H9 (cell line): ENCODE data around the gene PROX1. TPM values are rescaled to one million over a fixed set of nuclear protein-coding genes. Genes with fewer than 3 reads are reported as not detected.

Experiments
- DNase-seq: peaks from one replicate; pipeline ENCODE4 v3.0.0-alpha.2; 2017
- H2AFZ ChIP-seq: one replicate; pipeline ENCODE4 v1.6.1; 2013; ENCODE audit warnings: mild to moderate bottlenecking, low read length, control low read depth, moderate library complexity
- H2AK5ac ChIP-seq: 2 replicates; pipeline ENCODE4 v1.6.1; 2013; ENCODE audit warnings: low read length, control low read depth, mixed read lengths; ENCODE audit not compliant: insufficient read length
- H2BK120ac ChIP-seq: one replicate; pipeline ENCODE4 v1.6.1; 2013; ENCODE audit warnings: low read depth, mild to moderate bottlenecking, low read length, control low read depth, inconsistent platforms; ENCODE audit not compliant: poor library complexity, severe bottlenecking
- H2BK12ac ChIP-seq: 2 replicates; pipeline ENCODE4 v1.6.1; 2013; ENCODE audit warnings: low read length, control low read depth, mixed read lengths, low read depth; ENCODE audit not compliant: insufficient read length
- H2BK15ac ChIP-seq: 2 replicates; pipeline ENCODE4 v1.6.1; 2013; ENCODE audit warnings: low read depth, low read length, control low read depth
- H2BK20ac ChIP-seq: one replicate; pipeline ENCODE4 v1.6.1; 2013; ENCODE audit warnings: low read depth, mild to moderate bottlenecking, low read length, control low read depth, inconsistent platforms; ENCODE audit not compliant: poor library complexity, severe bottlenecking
- H2BK5ac ChIP-seq: 2 replicates; pipeline ENCODE4 v1.6.1; 2013; ENCODE audit warnings: low read length, control low read depth, mixed read lengths; ENCODE audit not compliant: insufficient read length
- H3K14ac ChIP-seq: 2 replicates; pipeline ENCODE4 v1.6.1; 2013; ENCODE audit warnings: low read length, control low read depth; ENCODE audit not compliant: insufficient read depth
- H3K18ac ChIP-seq: 2 replicates; pipeline ENCODE4 v1.6.1; 2013; ENCODE audit warnings: low read depth, mild to moderate bottlenecking, mixed read lengths, low read length, control low read depth; ENCODE audit not compliant: insufficient read length
- H3K23ac ChIP-seq: 2 replicates; pipeline ENCODE4 v1.6.1; 2013; ENCODE audit warnings: low read length, control low read depth, mixed read lengths, low read depth; ENCODE audit not compliant: insufficient read length
- H3K23me2 ChIP-seq: 2 replicates; pipeline ENCODE4 v1.6.1; 2013; ENCODE audit warnings: low read depth, mild to moderate bottlenecking, mixed read lengths, low read length, control low read depth; ENCODE audit not compliant: insufficient read length, poor library complexity, severe bottlenecking
- H3K27ac ChIP-seq: 2 replicates; pipeline ENCODE4 v1.5.1; 2013; ENCODE audit warnings: low read length, control low read depth, mixed read lengths, low read depth; ENCODE audit not compliant: insufficient read length
- H3K27me3 ChIP-seq: 2 replicates; pipeline ENCODE4 v1.6.1; 2013; ENCODE audit warnings: low read length, control low read depth, inconsistent platforms; ENCODE audit not compliant: insufficient read depth
- H3K4ac ChIP-seq: 2 replicates; pipeline ENCODE4 v1.6.1; 2013; ENCODE audit warnings: low read depth, mild to moderate bottlenecking, control low read depth, inconsistent platforms, low read length, moderate library complexity
- H3K4me1 ChIP-seq: 2 replicates; pipeline ENCODE4 v1.6.1; 2013; ENCODE audit warnings: low read length, control low read depth, inconsistent platforms; ENCODE audit not compliant: insufficient read depth
- H3K4me2 ChIP-seq: 2 replicates; pipeline ENCODE4 v1.6.1; 2013; ENCODE audit warnings: low read length, control low read depth, mixed read lengths; ENCODE audit not compliant: insufficient read length, insufficient read depth
- H3K56ac ChIP-seq: 2 replicates; pipeline ENCODE4 v1.6.1; 2013; ENCODE audit warnings: low read depth, mild to moderate bottlenecking, mixed read lengths, low read length, control low read depth; ENCODE audit not compliant: insufficient read length
- H3K79me1 ChIP-seq: 2 replicates; pipeline ENCODE4 v1.6.1; 2013; ENCODE audit warnings: low read depth, mild to moderate bottlenecking, moderate library complexity, low read length, control low read depth, inconsistent platforms; ENCODE audit not compliant: insufficient read depth, poor library complexity, severe bottlenecking
- H3K79me2 ChIP-seq: 2 replicates; pipeline ENCODE4 v1.6.1; 2013; ENCODE audit warnings: low read length, control low read depth, inconsistent platforms; ENCODE audit not compliant: insufficient read depth
- H3K9ac ChIP-seq: 2 replicates; pipeline ENCODE4 v1.6.1; 2013; ENCODE audit warnings: low read length, control low read depth, mixed read lengths; ENCODE audit not compliant: insufficient read length; ENCODE audit errors: extremely low read depth
- H3K9me3 ChIP-seq: one replicate; pipeline ENCODE4 v1.6.1; 2013; ENCODE audit warnings: low read depth, low read length, inconsistent platforms; ENCODE audit not compliant: control insufficient read depth
- H3T11ph ChIP-seq: one replicate; pipeline ENCODE4 v1.6.1; 2013; ENCODE audit warnings: mild to moderate bottlenecking, low read length, control low read depth, inconsistent platforms
- H4K20me1 ChIP-seq: one replicate; pipeline ENCODE4 v1.6.1; 2013; ENCODE audit not compliant: control insufficient read depth, insufficient read length, insufficient read depth
- H4K5ac ChIP-seq: 2 replicates; pipeline ENCODE4 v1.6.1; 2013; ENCODE audit warnings: low read depth, mild to moderate bottlenecking, mixed read lengths, low read length, control low read depth; ENCODE audit not compliant: insufficient read length
- H4K8ac ChIP-seq: replicated peaks from 2 replicates; pipeline ENCODE4 v1.6.1; 2013; ENCODE audit warnings: low read length, control low read depth, mixed read lengths, low read depth; ENCODE audit not compliant: insufficient read length
- H4K91ac ChIP-seq: 2 replicates; pipeline ENCODE4 v1.6.1; 2013; ENCODE audit warnings: low read depth, mild to moderate bottlenecking, moderate library complexity, mixed read lengths, low read length, control low read depth; ENCODE audit not compliant: insufficient read length
- H3K27ac Mint-ChIP-seq, 3 experiments: 2 replicates in 2 of 3; 3 replicates in 1 of 3; pipeline ENCODE4 v1.8.0; 2020 to 2021; ENCODE audit warnings: mixed read lengths in 3 of 3, mild to moderate bottlenecking in 1 of 3, moderate library complexity in 1 of 3
- H3K27me3 Mint-ChIP-seq: 2 replicates; pipeline ENCODE4 v1.8.0; 2021; ENCODE audit warnings: low read depth, mild to moderate bottlenecking, moderate library complexity, mixed read lengths
- H3K36me3 Mint-ChIP-seq, 3 experiments: 2 replicates in 2 of 3; 3 replicates in 1 of 3; pipeline ENCODE4 v1.8.0; 2020 to 2021; ENCODE audit warnings: low read depth in 3 of 3, mixed read lengths in 3 of 3; ENCODE audit not compliant: insufficient read depth in 1 of 3
- H3K4me1 Mint-ChIP-seq, 2 experiments: 2 replicates each; pipeline ENCODE4 v1.8.0; 2020; ENCODE audit warnings: mixed read lengths in 2 of 2
- H3K4me3 Mint-ChIP-seq, 2 experiments: 2 replicates in 1 of 2; 3 replicates in 1 of 2; pipeline ENCODE4 v1.8.0; 2020 to 2021; ENCODE audit warnings: mild to moderate bottlenecking in 2 of 2, mixed read lengths in 2 of 2, moderate library complexity in 1 of 2
- H3K9me3 Mint-ChIP-seq, 2 experiments: 2 replicates in 1 of 2; 3 replicates in 1 of 2; pipeline ENCODE4 v1.8.0; 2020; ENCODE audit warnings: mild to moderate bottlenecking in 2 of 2, mixed read lengths in 2 of 2, moderate library complexity in 1 of 2
- WGBS: extraction: QIAGEN DNeasy Blood & Tissue Kit; methylation state at CpG from one replicate; pipeline ENCODE4 v1.1.7; 2013; ENCODE audit warnings: missing lambda C conversion rate, low lambda C conversion rate, mixed read lengths; ENCODE audit not compliant: insufficient read length; ENCODE audit errors: extremely low coverage; 5-methylcytosine and 5-hydroxymethylcytosine counted together
- total RNA-seq: library from RNA; stranded (reverse); gene quantifications from 2 replicates; pipeline ENCODE4 v1.2.1, GENCODE V29; 2021
- TF ChIP-seq, protein P1 (sequence below): fragments of 200-600 bp; sonication (generic); conservative IDR thresholded peaks from 3 replicates; pipeline ENCODE4 v1.8.0; 2021; ENCODE audit warnings: antibody characterized with exemption, mild to moderate bottlenecking

Gene PROX1
- total RNA-seq, 1 experiment from 2014 or later, result 0.72 TPM

DNA sequence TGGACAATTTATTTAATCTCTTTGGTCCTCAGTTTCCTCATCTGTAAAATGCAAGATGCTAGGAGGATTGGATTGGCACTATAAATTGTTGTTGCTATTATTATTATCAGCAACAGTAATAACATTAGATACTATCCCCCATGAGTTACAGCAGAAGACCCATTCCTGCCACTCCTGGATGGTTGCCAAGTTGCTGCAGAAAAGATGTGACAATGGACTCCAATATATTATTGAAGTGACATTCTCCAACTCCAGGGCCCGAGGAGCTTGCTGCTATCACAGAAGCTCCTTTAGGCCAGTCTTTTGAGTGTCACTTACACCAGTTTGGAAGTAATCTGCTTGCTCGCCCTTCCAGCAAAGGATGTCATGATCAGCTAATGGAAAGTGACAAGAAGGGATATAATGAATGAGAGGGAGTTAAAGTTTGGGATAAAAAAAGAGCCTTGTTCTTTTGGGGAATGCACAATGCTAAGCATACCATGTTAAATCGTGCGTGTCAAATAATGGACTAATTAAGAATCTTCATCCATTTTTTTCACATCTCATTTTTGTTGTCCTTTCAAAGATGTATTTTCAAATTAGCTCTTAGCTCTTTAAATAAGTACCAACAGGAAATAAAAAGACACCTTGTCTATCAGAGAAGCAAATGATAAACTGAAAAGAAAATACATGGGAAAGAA, 19.5 kb upstream of the PROX1 start:
- no peak overlapping the region for H3K4me2 ChIP-seq
- H2BK12ac ChIP-seq, result no peak overlapping the region
- H3K9ac ChIP-seq, result no peak overlapping the region
- no peaks in the 10 kb centered on the region for H3K23me2 ChIP-seq
- no peaks in the 10 kb centered on the region for H3K79me2 ChIP-seq
- H3K27ac Mint-ChIP-seq, result no peak overlapping the region
- no peak overlapping the region for H3K27ac ChIP-seq
- no peak overlapping the region for H3K56ac ChIP-seq
- H4K20me1 ChIP-seq, result no peaks in the 10 kb centered on the region
- H2BK20ac ChIP-seq, result no peak overlapping the region
- WGBS, result no CpG with 5 or more reads among the region's 4 CpGs
- H4K5ac ChIP-seq, result no peak overlapping the region
- no peak overlapping the region for H3K18ac ChIP-seq
- H2BK120ac ChIP-seq, result no peak overlapping the region
- no peaks in the 10 kb centered on the region for H3K4me1 ChIP-seq
- no peak overlapping the region for H2BK5ac ChIP-seq
- H3K4me1 Mint-ChIP-seq, result no peaks in the 10 kb centered on the region; a peak in 1 of 4 replicates
- H3K4me3 Mint-ChIP-seq, result no peak overlapping the region
- H3T11ph ChIP-seq, result no peak overlapping the region
- no peak for DNase-seq
- no peaks in the 10 kb centered on the region for H3K9me3 Mint-ChIP-seq
- H3K14ac ChIP-seq, result no peak overlapping the region
- H2BK15ac ChIP-seq, result no peak overlapping the region
- no peaks in the 10 kb centered on the region for H3K9me3 ChIP-seq
- no peak overlapping the region for H3K23ac ChIP-seq
- no peak overlapping the region for H3K4ac ChIP-seq
- peaks cover 4% of the 10 kb centered on the region; the same call in 1 of the 2 replicates for H3K27me3 Mint-ChIP-seq
- H2AFZ ChIP-seq, result no peak overlapping the region
- TF ChIP-seq, protein P1, sequence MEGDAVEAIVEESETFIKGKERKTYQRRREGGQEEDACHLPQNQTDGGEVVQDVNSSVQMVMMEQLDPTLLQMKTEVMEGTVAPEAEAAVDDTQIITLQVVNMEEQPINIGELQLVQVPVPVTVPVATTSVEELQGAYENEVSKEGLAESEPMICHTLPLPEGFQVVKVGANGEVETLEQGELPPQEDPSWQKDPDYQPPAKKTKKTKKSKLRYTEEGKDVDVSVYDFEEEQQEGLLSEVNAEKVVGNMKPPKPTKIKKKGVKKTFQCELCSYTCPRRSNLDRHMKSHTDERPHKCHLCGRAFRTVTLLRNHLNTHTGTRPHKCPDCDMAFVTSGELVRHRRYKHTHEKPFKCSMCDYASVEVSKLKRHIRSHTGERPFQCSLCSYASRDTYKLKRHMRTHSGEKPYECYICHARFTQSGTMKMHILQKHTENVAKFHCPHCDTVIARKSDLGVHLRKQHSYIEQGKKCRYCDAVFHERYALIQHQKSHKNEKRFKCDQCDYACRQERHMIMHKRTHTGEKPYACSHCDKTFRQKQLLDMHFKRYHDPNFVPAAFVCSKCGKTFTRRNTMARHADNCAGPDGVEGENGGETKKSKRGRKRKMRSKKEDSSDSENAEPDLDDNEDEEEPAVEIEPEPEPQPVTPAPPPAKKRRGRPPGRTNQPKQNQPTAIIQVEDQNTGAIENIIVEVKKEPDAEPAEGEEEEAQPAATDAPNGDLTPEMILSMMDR, result no peak
- no peaks in the 10 kb centered on the region for H3K27me3 ChIP-seq
- no peak overlapping the region for H4K8ac ChIP-seq
- H3K79me1 ChIP-seq, result no peaks in the 10 kb centered on the region
- no peak overlapping the region for H2AK5ac ChIP-seq
- no peak overlapping the region for H4K91ac ChIP-seq
- no peaks in the 10 kb centered on the region for H3K36me3 Mint-ChIP-seq
